Adrenal gland (tissue), 12 donors: ENCODE measurements around the gene CCDC57. TPM values are rescaled to one million over a fixed set of nuclear protein-coding genes. Genes with fewer than 3 reads are reported as not detected.

Source experiments
- DNase-seq, 7 donors: peaks; one replicate each; pipeline ENCODE4 v3.0.0-alpha.2; 2019 to 2020
- H3K27ac ChIP-seq, 5 donors: fragments of 200-600 bp; sonication (generic) in 4 of 5; 1 replicate in 3 of 5; 2 replicates in 2 of 5; pipeline versions ENCODE4 v1.5.1 to v1.8.0; 2016 to 2020; ENCODE audit warnings: mild to moderate bottlenecking in 1 of 5
- H3K27me3 ChIP-seq: fragments of 200-600 bp; 2 replicates; pipeline ENCODE4 v1.8.0; 2021
- H3K36me3 ChIP-seq, 2 donors: fragments of 200-600 bp; replicated peaks in 1 of 2; 1 replicate in 1 of 2; 2 replicates in 1 of 2; pipeline versions ENCODE4 v1.5.1 to v1.8.0; 2018 to 2022
- H3K4me1 ChIP-seq, 2 donors: fragments of 200-600 bp; replicated peaks in 1 of 2; 1 replicate in 1 of 2; 2 replicates in 1 of 2; pipeline versions ENCODE4 v1.5.1 to v1.8.0; 2018 to 2021
- H3K4me3 ChIP-seq, 4 donors: fragments of 200-600 bp; sonication (generic) in 3 of 4; one replicate each; pipeline ENCODE4 v1.5.1; 2016 to 2018
- H3K9me3 ChIP-seq, 3 donors: fragments of 200-600 bp; sonication (generic) in 1 of 3; replicated peaks in 1 of 3; 1 replicate in 2 of 3; 2 replicates in 1 of 3; pipeline versions ENCODE4 v1.5.1 to v1.8.0; 2016 to 2021
- POLR2A ChIP-seq, 2 donors: fragments of 450-650 bp; IDR thresholded peaks; one replicate each; pipeline ENCODE4 v1.6.1; 2017; ENCODE audit warnings: antibody characterized with exemption in 2 of 2, mild to moderate bottlenecking in 2 of 2, moderate library complexity in 1 of 2
- WGBS, 4 donors: extraction: QIAGEN DNeasy Blood & Tissue Kit in 2 of 4; methylation state at CpG; one replicate each; pipeline versions ENCODE4 v1.1.5 to v1.1.7; 2013 to 2017; 5-methylcytosine and 5-hydroxymethylcytosine counted together
- intact Hi-C, 2 donors: fragments of 100-400 bp; cut with DNase I; formaldehyde crosslinking; loops; one replicate each; pipeline versions ENCODE4 v1.14.1 to v1.15.0; 2022 to 2023
- polyA plus RNA-seq, 3 donors: library from polyadenylated mRNA; stranded (reverse); fragments of 200-250 nt in 2 of 3; fragments of 350-450 nt in 1 of 3; fragmentation: Illumina TruSeq in 1 of 3; extraction: RNeasy Lipid Tissue Mini Kit (QIAGEN cat#74804) in 1 of 3; gene quantifications; one replicate each; pipeline ENCODE4 v1.2.3, GENCODE V29; 2013 to 2014
- total RNA-seq, 9 donors: library from RNA; depleted of rRNA in 4 of 9; stranded (reverse); fragments of >200 nt in 4 of 9; fragments of 120-200 nt in 1 of 9; fragmentation: NEBNext Ultra II Directional in 1 of 9; extraction: Animal tissue kit (Norgen Biotek cat#: 25700) in 1 of 9; gene quantifications; one replicate each; pipeline versions ENCODE4 v1.1.0 to v1.2.4, GENCODE V29; 2013 to 2023
- TF ChIP-seq, protein P1 (sequence below), 6 experiments: fragments of 450-650 bp in 4 of 6; fragments of 200-600 bp in 2 of 6; sonication (generic) in 1 of 6; IDR thresholded peaks; 1 replicate in 5 of 6; 2 replicates in 1 of 6; pipeline versions ENCODE4 v1.5.1 to v1.8.0; 2016 to 2021; ENCODE audit warnings: antibody characterized with exemption in 6 of 6, mild to moderate bottlenecking in 2 of 6, moderate library complexity in 1 of 6
- donor health status: healthy with polysubstance abuse.
- donor health status: Bipolar disorder and iron deficiency.
- donor health status: DM: yes; HTN: yes; CAD: no.
- donor health status: DM: no; HTN: no; CAD: no.
- donor health status: DM: no; HTN: no; CAD: no.
- donor health status: DM: yes; HTN: yes; CAD: no.

The CCDC57 gene
- total and polyA plus RNA-seq, 12 donors = 7.1 to 275 (median 28.8) TPM

GRCh38 chr17:82118815-82119380 lies 93.7 kb downstream of the CCDC57 start:
- H3K27ac ChIP-seq = no peak overlapping the region
- no peaks in the 10 kb centered on the region for H3K4me1 ChIP-seq

GRCh38 chr17:82118168-82118814 lies 94.4 kb downstream of the CCDC57 start:
- no peak for DNase-seq
- 87 to 94% (median 89%) methylated on average over 13 to 18 of the region's 18 CpGs for WGBS, 4 donors
- H3K27me3 ChIP-seq = no peaks in the 10 kb centered on the region
- intact Hi-C loops = no loop called here
- H3K9me3 ChIP-seq = no peaks in the 10 kb centered on the region
- no peaks in the 10 kb centered on the region for H3K4me1 ChIP-seq
- no peak overlapping the region for H3K27ac ChIP-seq
- TF ChIP-seq, protein P1, sequence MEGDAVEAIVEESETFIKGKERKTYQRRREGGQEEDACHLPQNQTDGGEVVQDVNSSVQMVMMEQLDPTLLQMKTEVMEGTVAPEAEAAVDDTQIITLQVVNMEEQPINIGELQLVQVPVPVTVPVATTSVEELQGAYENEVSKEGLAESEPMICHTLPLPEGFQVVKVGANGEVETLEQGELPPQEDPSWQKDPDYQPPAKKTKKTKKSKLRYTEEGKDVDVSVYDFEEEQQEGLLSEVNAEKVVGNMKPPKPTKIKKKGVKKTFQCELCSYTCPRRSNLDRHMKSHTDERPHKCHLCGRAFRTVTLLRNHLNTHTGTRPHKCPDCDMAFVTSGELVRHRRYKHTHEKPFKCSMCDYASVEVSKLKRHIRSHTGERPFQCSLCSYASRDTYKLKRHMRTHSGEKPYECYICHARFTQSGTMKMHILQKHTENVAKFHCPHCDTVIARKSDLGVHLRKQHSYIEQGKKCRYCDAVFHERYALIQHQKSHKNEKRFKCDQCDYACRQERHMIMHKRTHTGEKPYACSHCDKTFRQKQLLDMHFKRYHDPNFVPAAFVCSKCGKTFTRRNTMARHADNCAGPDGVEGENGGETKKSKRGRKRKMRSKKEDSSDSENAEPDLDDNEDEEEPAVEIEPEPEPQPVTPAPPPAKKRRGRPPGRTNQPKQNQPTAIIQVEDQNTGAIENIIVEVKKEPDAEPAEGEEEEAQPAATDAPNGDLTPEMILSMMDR (IDR thresholded peaks at IDR 0.05) = no peak
- no peak for TF ChIP-seq POLR2A (IDR thresholded peaks at IDR 0.05)
- peaks cover 0 to 6% of the 10 kb centered on the region in 2 donors for H3K36me3 ChIP-seq
- no peak overlapping the region for H3K4me3 ChIP-seq

More at GRCh38 chr17:82118815-82119380, 93.7 kb downstream of the CCDC57 start:
- WGBS, 4 donors = 69 to 76% (median 76%) methylated on average over 12 of the region's 12 CpGs
- no peak for TF ChIP-seq POLR2A (IDR thresholded peaks at IDR 0.05)
- TF ChIP-seq, protein P1 (IDR thresholded peaks at IDR 0.05) = no peak
- DNase-seq = no peak
- Histone ChIP-seq H3K4me3 (no peak overlapping the region), H3K9me3 (no peaks in the 10 kb centered on the region), H3K27me3 (no peaks in the 10 kb centered on the region), H3K36me3 (no peaks in the 10 kb centered on the region)
- intact Hi-C loops = no loop called here

GRCh38 chr17:82117139-82118090 lies 95.2 kb downstream of the CCDC57 start:
- Histone ChIP-seq H3K9me3 (no peaks in the 10 kb centered on the region), H3K36me3 (peaks cover 0 to 7% of the 10 kb centered on the region in 2 donors), H3K27ac (no peak overlapping the region), H3K4me1 (no peaks in the 10 kb centered on the region), H3K27me3 (no peaks in the 10 kb centered on the region), H3K4me3 (no peak overlapping the region)
- WGBS, 4 donors = 89 to 90% (median 90%) methylated on average over 22 of the region's 22 CpGs
- intact Hi-C loops = no loop called here
- no peak for DNase-seq
- TF ChIP-seq, protein P1 (IDR thresholded peaks at IDR 0.05) = no peak
- TF ChIP-seq POLR2A (IDR thresholded peaks at IDR 0.05) = no peak

GRCh38 chr17:82116246-82116645 lies 96.4 kb downstream of the CCDC57 start:
- no peaks in the 10 kb centered on the region for H3K4me1 ChIP-seq

More at GRCh38 chr17:82116246-82116645, 96.4 kb downstream of the CCDC57 start:
- Histone ChIP-seq H3K27ac (no peak overlapping the region), H3K4me3 (no peak overlapping the region), H3K36me3 (peaks cover 0 to 7% of the 10 kb centered on the region in 2 donors), H3K9me3 (no peaks in the 10 kb centered on the region), H3K27me3 (no peaks in the 10 kb centered on the region)
- WGBS, 4 donors = 76 to 95% (median 83%) methylated on average over 3 to 6 of the region's 6 CpGs
- no peak for DNase-seq
- no peak for TF ChIP-seq POLR2A (IDR thresholded peaks at IDR 0.05)
- TF ChIP-seq, protein P1 (IDR thresholded peaks at IDR 0.05) = no peak
- intact Hi-C loops = no loop called here
